Glutamatergic neuron (in vitro differentiated cells): ENCODE data around the gene BRSK2. TPM values are rescaled to one million over a fixed set of nuclear protein-coding genes. Genes with fewer than 3 reads are reported as not detected.

Experiments used
- DNase-seq: peaks from one replicate; pipeline ENCODE4 v3.0.0; 2022
- H3K27ac Mint-ChIP-seq: one replicate; pipeline ENCODE4 v1.8.0; 2020; ENCODE audit warnings: mild to moderate bottlenecking, mixed read lengths, inconsistent platforms; ENCODE audit not compliant: unreplicated experiment
- H3K27me3 Mint-ChIP-seq: one replicate; pipeline ENCODE4 v1.8.0; 2020; ENCODE audit warnings: mild to moderate bottlenecking, moderate library complexity, mixed read lengths, inconsistent platforms; ENCODE audit not compliant: unreplicated experiment
- H3K36me3 Mint-ChIP-seq: one replicate; pipeline ENCODE4 v1.8.0; 2020; ENCODE audit warnings: mild to moderate bottlenecking, mixed read lengths, inconsistent platforms; ENCODE audit not compliant: unreplicated experiment
- H3K4me1 Mint-ChIP-seq: one replicate; pipeline ENCODE4 v1.8.0; 2020; ENCODE audit warnings: mild to moderate bottlenecking, low read depth, mixed read lengths, inconsistent platforms; ENCODE audit not compliant: unreplicated experiment
- H3K4me3 Mint-ChIP-seq: one replicate; pipeline ENCODE4 v1.8.0; 2020; ENCODE audit warnings: mild to moderate bottlenecking, mixed read lengths, inconsistent platforms; ENCODE audit not compliant: unreplicated experiment
- H3K9me3 Mint-ChIP-seq: one replicate; pipeline ENCODE4 v1.8.0; 2020; ENCODE audit warnings: mild to moderate bottlenecking, moderate library complexity, mixed read lengths, inconsistent platforms; ENCODE audit not compliant: unreplicated experiment
- total RNA-seq: library from RNA; stranded (reverse); fragmentation: NEBNext Ultra II Directional; extraction: Animal tissue kit (Norgen Biotek cat#: 25700); gene quantifications from one replicate; pipeline ENCODE4 v1.2.1, GENCODE V29; 2021; ENCODE audit not compliant: unreplicated experiment
- TF ChIP-seq, protein P1 (sequence below): fragments of 200-600 bp; sonication (generic); IDR thresholded peaks from one replicate; pipeline ENCODE4 v1.5.0; 2021; ENCODE audit not compliant: partially characterized antibody, unreplicated experiment

The BRSK2 gene
- total RNA-seq, 1 donor from 2014 or later: 207 TPM

GRCh38 chr11:1469911-1470680 lies 80.4 kb downstream of the BRSK2 start:
- TF ChIP-seq, protein P1, sequence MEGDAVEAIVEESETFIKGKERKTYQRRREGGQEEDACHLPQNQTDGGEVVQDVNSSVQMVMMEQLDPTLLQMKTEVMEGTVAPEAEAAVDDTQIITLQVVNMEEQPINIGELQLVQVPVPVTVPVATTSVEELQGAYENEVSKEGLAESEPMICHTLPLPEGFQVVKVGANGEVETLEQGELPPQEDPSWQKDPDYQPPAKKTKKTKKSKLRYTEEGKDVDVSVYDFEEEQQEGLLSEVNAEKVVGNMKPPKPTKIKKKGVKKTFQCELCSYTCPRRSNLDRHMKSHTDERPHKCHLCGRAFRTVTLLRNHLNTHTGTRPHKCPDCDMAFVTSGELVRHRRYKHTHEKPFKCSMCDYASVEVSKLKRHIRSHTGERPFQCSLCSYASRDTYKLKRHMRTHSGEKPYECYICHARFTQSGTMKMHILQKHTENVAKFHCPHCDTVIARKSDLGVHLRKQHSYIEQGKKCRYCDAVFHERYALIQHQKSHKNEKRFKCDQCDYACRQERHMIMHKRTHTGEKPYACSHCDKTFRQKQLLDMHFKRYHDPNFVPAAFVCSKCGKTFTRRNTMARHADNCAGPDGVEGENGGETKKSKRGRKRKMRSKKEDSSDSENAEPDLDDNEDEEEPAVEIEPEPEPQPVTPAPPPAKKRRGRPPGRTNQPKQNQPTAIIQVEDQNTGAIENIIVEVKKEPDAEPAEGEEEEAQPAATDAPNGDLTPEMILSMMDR: no peak
- H3K4me3 Mint-ChIP-seq: no peak overlapping the region
- no peak for DNase-seq
- peaks cover 11% of the 10 kb centered on the region for H3K4me1 Mint-ChIP-seq
- peaks cover 7% of the 10 kb centered on the region for H3K36me3 Mint-ChIP-seq
- H3K27me3 Mint-ChIP-seq: peaks cover 21% of the 10 kb centered on the region
- peaks cover 24% of the 10 kb centered on the region for H3K9me3 Mint-ChIP-seq
- no peak overlapping the region for H3K27ac Mint-ChIP-seq

GRCh38 chr11:1470681-1471611 lies 81.2 kb downstream of the BRSK2 start:
- DNase-seq: peak; percentile 12
- peaks cover 13% of the 10 kb centered on the region for H3K27me3 Mint-ChIP-seq
- H3K9me3 Mint-ChIP-seq: peaks cover 15% of the 10 kb centered on the region
- TF ChIP-seq, protein P1: no peak
- H3K27ac Mint-ChIP-seq: no peak overlapping the region
- no peak overlapping the region for H3K4me3 Mint-ChIP-seq
- peaks cover 8% of the 10 kb centered on the region for H3K4me1 Mint-ChIP-seq
- peaks cover 7% of the 10 kb centered on the region for H3K36me3 Mint-ChIP-seq

GRCh38 chr11:1471736-1472135 lies 82.0 kb downstream of the BRSK2 start:
- TF ChIP-seq, protein P1: no peak
- peak; percentile 6 for DNase-seq
- Mint-ChIP-seq H3K27ac (no peak overlapping the region), H3K4me1 (peaks cover 8% of the 10 kb centered on the region), H3K36me3 (peaks cover 7% of the 10 kb centered on the region), H3K4me3 (no peak overlapping the region), H3K27me3 (peaks cover 12% of the 10 kb centered on the region), H3K9me3 (peaks cover 12% of the 10 kb centered on the region)

DNA sequence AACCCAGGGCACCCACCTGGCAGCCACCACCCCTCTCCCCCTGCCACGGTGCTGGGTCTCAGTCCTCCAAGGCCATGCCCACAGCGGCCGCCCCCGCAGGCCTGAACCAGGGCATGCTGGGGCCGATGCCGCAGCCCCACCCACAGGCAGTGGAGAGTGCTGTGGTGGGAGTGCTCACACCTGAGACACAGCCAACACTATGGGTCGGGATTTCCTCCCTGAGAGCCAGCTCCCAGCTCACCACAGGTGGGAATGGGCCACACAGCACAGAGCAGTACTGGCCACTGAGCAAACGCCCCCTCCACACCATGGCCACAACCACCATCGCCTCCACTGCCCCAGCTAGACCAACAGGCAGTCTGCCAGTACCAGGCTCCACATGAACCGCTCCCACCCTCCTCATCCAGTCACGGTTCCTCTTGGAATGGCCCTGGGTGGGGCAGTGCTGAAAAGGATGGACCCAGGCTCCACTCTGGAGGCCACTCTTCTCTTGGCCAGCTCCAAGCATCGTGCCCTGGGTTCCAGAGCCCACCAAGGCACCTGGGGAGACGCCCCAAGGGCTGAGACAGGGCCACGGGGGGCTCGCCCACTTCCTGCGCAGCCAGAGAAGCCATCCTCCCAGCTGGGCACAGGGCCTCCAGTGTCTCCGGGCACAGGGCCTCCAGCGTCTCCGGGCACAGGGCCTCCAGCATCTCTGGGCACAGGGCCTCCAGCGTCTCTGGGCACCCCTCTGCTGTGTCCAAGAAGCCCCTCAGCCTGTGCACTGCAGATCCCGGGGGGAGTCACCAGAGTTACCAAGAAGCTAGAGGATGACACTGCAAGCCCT lies 82.7 kb downstream of the BRSK2 start:
- peaks cover 7% of the 10 kb centered on the region for H3K27me3 Mint-ChIP-seq
- H3K4me3 Mint-ChIP-seq: no peak overlapping the region
- peak; percentile 11 for DNase-seq
- H3K4me1 Mint-ChIP-seq: peaks cover 2% of the 10 kb centered on the region
- H3K27ac Mint-ChIP-seq: no peak overlapping the region
- H3K9me3 Mint-ChIP-seq: peaks cover 5% of the 10 kb centered on the region
- TF ChIP-seq, protein P1: no peak
- peaks cover under 1% of the 10 kb centered on the region for H3K36me3 Mint-ChIP-seq
